ENCODE measurements around the gene KLB.
"Not testable (repeated sequence)": the region's sequence is repeated elsewhere in the genome, so short reads cannot be mapped to it uniquely, and the experiment has no call there.

The KLB gene

GRCh38 chr4:39427520-39428114 is 20.9 kb downstream of the KLB start:
- no peak for DNase-seq

GRCh38 chr4:39429476-39430334 is 23.0 kb downstream of the KLB start:
- DNase-seq: no peak

- DNase-seq: no peak
These were observed 27.3 kb downstream of the KLB start for GRCh38 chr4:39433878-39434492.

DNA sequence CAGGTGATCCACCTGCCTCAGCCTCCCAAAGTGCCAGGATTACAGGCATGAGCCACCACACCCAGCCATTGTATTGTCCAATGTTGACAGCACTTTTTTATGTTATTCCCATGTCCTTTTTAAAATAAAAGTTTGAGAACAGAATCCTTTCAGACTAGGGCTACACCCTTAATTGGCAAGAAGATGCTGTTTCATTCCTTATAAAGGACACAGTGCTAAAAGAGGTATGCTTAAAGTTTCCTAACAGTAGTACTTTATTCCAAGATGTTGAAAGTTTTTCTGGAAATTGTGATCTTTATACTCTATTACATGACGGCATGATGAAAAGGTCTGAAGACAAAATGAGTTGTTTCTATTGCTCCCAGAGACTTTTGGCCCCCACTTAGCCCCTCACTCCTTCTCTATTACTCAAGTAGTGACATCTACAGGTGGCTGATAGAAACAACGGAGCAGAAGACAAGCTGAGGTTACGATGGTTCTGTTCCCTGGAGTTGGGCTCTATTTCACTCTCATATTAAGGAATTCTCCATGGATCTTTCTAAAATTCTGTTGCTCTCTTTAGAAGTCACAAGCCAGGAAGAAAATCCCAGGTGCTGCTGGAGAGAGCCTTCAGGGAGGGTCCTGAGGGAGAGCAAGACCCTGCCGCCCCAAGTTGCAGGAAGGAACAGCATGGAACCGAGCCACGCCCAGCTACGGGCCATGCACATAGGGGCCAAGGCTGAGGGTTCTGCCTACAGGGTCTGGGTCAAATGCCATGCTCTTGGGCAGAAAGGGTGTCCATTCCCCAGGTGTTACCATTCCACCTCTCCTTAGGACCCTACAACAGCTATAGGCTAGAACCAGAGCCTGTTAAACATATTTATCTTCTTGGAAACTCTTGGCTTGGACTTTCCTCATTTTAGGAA is 29.2 kb downstream of the KLB start:
- DNase-seq: no peak

GRCh38 chr4:39441593-39441992 is 34.9 kb downstream of the KLB start:
- no peak for DNase-seq

DNA sequence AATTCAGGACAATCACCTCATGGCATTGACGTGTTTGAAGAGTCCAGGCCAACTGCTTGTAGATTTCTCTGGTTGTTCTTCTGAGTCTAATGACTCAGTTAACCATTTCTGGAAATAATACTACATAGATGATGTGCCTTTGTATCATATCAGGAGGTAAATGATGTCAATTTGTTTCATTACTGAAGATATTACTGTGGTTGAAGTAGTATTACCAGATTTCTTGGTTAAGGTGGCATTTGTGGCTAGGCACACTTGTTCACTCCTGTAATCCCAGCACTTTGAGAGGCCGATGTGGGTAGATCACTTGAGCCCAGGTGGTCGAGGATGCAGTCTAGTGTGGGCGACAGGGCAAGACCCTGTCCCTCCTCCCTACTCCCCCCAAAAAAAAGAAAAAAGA is 36.3 kb downstream of the KLB start:
- DNase-seq: no peak

DNA sequence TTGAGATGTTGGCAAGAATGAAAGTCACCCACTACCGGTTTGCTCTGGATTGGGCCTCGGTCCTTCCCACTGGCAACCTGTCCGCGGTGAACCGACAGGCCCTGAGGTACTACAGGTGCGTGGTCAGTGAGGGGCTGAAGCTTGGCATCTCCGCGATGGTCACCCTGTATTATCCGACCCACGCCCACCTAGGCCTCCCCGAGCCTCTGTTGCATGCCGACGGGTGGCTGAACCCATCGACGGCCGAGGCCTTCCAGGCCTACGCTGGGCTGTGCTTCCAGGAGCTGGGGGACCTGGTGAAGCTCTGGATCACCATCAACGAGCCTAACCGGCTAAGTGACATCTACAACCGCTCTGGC is 39.7 kb downstream of the KLB start:
- no peak for DNase-seq

DNA sequence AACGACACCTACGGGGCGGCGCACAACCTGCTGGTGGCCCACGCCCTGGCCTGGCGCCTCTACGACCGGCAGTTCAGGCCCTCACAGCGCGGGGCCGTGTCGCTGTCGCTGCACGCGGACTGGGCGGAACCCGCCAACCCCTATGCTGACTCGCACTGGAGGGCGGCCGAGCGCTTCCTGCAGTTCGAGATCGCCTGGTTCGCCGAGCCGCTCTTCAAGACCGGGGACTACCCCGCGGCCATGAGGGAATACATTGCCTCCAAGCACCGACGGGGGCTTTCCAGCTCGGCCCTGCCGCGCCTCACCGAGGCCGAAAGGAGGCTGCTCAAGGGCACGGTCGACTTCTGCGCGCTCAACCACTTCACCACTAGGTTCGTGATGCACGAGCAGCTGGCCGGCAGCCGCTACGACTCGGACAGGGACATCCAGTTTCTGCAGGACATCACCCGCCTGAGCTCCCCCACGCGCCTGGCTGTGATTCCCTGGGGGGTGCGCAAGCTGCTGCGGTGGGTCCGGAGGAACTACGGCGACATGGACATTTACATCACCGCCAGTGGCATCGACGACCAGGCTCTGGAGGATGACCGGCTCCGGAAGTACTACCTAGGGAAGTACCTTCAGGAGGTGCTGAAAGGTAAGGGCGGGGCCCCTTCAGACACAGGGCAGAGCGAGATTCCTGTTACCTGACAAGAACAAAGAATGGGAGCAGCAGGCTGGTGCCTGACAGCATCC is 40.3 kb downstream of the KLB start:
- peak in 1 of 2 donors; percentile 34 for DNase-seq

DNA sequence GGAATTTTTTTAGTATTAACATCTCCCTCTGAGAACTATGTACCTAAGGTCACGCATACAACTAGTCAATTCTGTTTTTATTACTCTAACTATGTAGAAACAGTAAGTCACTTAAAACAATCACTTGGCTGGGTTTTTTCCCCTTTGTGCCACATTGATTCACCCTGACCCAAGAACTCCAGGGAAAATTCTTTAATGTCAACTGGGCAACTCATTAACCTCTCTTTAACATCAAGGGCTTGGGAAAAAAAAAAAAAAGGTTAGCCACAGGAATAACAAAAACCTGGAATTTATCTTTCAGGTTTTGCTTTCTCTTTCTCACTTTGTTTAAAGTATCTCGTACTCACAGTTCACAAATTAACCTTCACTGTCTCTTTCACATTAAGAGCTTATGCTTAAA is 43.9 kb downstream of the KLB start:
- no peak for DNase-seq

DNA sequence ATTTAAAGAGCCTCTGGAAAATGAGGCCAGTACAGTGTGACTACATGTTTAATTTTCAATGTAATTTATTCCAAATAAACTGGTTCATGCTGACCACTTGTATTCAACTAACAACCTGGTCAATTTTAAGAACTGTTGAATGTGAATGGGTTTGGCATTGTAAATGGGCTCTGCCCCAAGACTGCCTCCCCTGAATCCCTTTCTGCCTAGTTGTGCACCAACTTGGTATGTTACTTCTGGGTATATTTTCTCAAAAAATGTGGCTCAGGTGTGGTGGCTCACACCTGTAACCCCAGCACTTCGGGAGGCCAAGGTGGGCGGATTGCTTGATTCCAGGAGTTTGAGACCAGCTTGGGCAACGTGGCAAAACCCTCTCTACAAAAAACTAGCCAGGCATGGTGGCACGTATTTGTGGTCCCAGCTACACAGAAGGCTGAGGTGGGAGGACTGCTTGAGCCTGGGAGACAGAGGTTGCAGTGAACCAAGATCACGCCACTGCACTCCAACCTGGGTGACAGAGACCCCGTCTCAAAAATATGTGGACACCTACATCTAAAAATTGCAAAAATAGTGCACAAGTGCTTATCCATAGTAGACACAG is 44.8 kb downstream of the KLB start:
- no peak for DNase-seq

- DNase-seq: no peak
These were observed 45.6 kb downstream of the KLB start for GRCh38 chr4:39452153-39452859.

DNA sequence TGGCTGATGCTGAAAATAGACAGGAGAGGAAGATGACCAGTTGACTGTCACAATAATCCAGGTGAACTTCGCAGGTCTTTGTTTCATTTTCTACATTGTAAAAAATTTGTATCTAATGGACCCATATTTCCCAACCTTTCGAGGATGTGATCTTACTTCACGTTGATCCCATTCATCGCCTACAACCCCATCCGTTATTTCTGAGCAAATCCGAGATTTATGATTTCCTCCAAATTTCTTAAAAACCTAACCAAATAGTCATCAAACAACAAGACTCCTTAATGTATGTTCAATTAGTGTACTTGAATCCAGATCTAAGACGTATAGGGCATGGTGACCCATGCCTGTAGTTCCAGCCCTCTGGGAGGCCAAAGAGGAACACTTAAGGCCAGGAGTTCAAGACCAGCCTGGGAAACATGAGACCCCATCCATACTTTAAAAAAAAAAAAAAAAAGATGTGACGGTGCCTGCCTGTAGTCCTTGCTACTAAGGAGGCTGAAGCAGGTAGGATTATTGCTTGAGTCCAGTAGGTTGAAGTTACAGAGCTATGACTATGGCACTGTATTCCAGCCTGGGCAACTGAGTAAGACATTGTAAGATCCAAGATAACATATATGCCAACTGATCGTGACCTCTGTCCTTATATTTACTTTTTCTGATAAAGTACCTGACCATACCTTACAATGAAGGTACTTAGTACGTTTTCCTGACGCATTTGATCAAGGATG is 46.3 kb downstream of the KLB start:
- DNase-seq: no peak

DNA sequence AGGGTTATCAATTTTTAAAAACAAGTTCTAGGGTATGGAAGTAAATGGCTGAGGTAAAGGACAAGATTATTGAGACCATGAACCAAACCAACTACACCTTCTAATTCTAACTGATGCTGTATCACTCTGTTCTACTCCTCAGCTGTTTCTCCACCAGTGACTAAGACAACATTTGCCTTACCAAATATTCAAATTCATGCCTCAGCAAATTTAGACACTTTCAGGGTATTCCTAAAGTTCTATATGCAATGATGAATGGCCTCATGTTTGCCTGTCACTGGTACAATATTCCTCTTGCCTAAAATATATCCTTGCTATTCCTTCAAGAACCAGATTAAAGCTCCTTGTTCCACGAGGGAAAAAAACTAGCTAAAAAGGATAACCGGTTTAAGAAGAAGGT is 47.0 kb downstream of the KLB start:
- DNase-seq: no peak

DNA sequence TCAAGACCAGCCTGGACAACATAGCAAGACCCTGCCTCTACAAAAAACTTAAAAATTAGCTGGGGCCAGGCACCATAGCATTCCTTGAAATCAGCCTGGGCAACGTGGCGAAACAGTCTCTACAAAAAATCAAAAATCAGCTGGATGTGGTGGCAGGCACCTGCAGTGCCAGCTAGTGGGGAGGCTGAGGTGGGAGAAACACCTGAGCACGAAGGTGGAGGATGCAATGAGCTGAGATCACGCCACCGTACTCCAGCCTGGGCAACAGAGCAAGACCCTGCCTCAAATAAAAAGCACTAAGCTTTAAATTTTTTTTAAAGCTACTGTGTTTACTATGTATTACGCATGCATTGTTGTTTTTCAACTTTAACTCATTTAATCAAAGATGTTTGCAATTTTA is 48.8 kb downstream of the KLB start:
- no peak for DNase-seq

DNA sequence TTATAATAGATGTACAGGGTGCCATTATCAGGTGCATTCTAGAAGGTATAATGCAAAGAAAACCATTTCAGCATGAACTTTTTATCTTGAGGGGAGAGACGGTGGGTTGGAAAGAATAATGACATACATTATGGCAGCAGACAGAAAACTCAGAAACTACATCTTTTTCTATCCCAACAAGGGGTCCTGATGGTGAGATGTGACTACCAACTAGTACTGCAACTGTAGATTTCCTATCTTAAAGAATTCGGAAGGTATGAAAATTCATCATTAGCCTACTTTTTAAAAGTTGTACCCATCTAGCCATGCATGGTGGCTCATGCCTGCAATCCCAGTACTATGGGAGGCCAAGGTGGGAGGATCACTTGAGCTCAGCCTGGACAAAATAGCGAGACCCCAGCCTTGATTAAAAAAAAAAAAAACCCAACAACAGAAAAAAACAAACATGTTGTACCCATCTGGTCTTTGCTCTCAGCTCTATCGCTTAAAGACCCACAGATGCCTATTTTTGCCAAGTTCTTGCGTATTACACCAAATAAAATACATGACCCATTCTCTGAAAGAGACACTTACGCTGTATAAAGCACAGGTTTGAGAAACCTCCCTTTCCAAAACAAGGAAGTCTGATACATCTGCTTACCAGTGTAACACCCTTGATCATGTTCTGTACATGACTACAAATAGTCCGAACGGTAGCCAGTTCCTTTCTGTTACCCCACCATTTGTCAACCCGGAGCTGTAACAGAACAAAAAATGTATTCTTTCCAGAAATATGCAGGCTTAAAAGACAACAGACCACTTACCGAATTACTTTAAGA is 50.4 kb downstream of the KLB start:
- no peak for DNase-seq

DNA sequence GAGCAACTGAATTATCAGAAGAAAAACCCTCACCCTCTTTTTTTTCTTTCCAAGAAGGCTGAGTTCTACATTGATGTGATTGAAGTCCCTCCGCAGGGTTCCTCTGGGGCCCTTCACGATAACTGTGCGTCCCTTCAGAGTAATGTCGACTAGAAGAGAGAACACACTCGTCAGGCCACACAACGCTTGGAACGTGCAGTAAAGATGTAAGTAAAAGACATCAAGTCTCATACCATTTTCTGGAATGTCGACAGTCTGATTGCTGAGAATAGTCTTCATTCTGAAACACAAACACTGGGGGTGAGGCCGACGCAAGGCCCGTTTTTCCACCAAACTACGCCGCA is 51.4 kb downstream of the KLB start:
- not testable (repeated sequence) for DNase-seq

- peak; percentile 87 to 90 for DNase-seq
These were observed 52.0 kb downstream of the KLB start, which contains the start of the genes LIAS and RPL9 for GRCh38 chr4:39458505-39459300. Gene LIAS (plus strand): TSS chr4:39459056. CDS start chr4:39459118, 62 bp downstream. Gene RPL9 (minus strand): TSS chr4:39458922. CDS start chr4:39458439, 483 bp downstream.

- no peak for DNase-seq
These were observed 58.3 kb downstream of the KLB start for GRCh38 chr4:39464886-39465501.
